HepG2 (cell line): ENCODE results near the gene APOM. TPM values are rescaled to one million over a fixed set of nuclear protein-coding genes. Genes with fewer than 3 reads are reported as not detected.

Experiments
- BCL6 ChIP-seq: IDR thresholded peaks from 2 replicates; pipeline ENCODE4 v1.6.1; 2016; ENCODE audit warnings: missing genetic modification reagents, missing compliant biosample characterization
- DR1 ChIP-seq: sonication (generic); formaldehyde crosslinking; IDR thresholded peaks from 2 replicates; pipeline ENCODE4 v1.8.0; 2021; ENCODE audit warnings: mild to moderate bottlenecking, missing genetic modification reagents, inconsistent platforms
- EHMT2 ChIP-seq: fragments of 200-600 bp; sonication (generic); IDR thresholded peaks from 2 replicates; pipeline ENCODE4 v1.7.0; 2017; ENCODE audit warnings: antibody characterized with exemption, low read depth, low read length, borderline replicate concordance
- FOXC1 ChIP-seq: sonication (generic); formaldehyde crosslinking; IDR thresholded peaks from 2 replicates; pipeline ENCODE4 v1.8.0; 2022; ENCODE audit warnings: mild to moderate bottlenecking, missing genetic modification reagents, borderline replicate concordance
- MIER2 ChIP-seq: IDR thresholded peaks from 2 replicates; pipeline ENCODE4 v1.6.1; 2016; ENCODE audit warnings: missing biosample characterization, missing genetic modification reagents
- MTF2 ChIP-seq: sonication (generic); formaldehyde crosslinking; IDR thresholded peaks from 2 replicates; pipeline ENCODE4 v1.5.0; 2020; ENCODE audit warnings: missing genetic modification reagents, borderline replicate concordance
- NCOA1 ChIP-seq: sonication (generic); formaldehyde crosslinking; IDR thresholded peaks from 2 replicates; pipeline ENCODE4 v1.9.0; 2021; ENCODE audit warnings: missing genetic modification reagents
- NFIC ChIP-seq: IDR thresholded peaks from 2 replicates; pipeline ENCODE4 v1.6.1; 2012; ENCODE audit warnings: mild to moderate bottlenecking, low read length, inconsistent platforms
- REL ChIP-seq: sonication (generic); formaldehyde crosslinking; conservative IDR thresholded peaks from 2 replicates; pipeline ENCODE4 v1.8.0; 2022; ENCODE audit warnings: mild to moderate bottlenecking, missing genetic modification reagents, moderate library complexity
- RXRA ChIP-seq: sonication (generic); formaldehyde crosslinking; IDR thresholded peaks from 2 replicates; pipeline ENCODE4 v1.5.1; 2020; ENCODE audit warnings: missing genetic modification reagents
- ZBTB10 ChIP-seq: sonication (generic); formaldehyde crosslinking; IDR thresholded peaks from 2 replicates; pipeline ENCODE4 v1.4.0; 2020; ENCODE audit warnings: missing genetic modification reagents, borderline replicate concordance
- ZBTB20 ChIP-seq: sonication (generic); formaldehyde crosslinking; IDR thresholded peaks from 2 replicates; pipeline ENCODE4 v1.8.1; 2023; ENCODE audit warnings: missing genetic modification reagents, low read depth, mild to moderate bottlenecking, borderline replicate concordance
- ZFX ChIP-seq: sonication (generic); formaldehyde crosslinking; IDR thresholded peaks from 2 replicates; pipeline ENCODE4 v1.4.0; 2020; ENCODE audit warnings: mild to moderate bottlenecking, low read depth, missing genetic modification reagents, moderate library complexity
- ZHX1 ChIP-seq: sonication (generic); formaldehyde crosslinking; IDR thresholded peaks from 2 replicates; pipeline ENCODE4 v1.8.1; 2022; ENCODE audit warnings: low read depth, mild to moderate bottlenecking, missing genetic modification reagents
- ZMYM2 ChIP-seq: sonication (generic); formaldehyde crosslinking; IDR thresholded peaks from 2 replicates; pipeline ENCODE4 v1.8.0; 2022; ENCODE audit warnings: mild to moderate bottlenecking, missing genetic modification reagents
- ZNF234 ChIP-seq: sonication (generic); formaldehyde crosslinking; conservative IDR thresholded peaks from 2 replicates; pipeline ENCODE4 v1.5.1; 2020; ENCODE audit warnings: mild to moderate bottlenecking, missing genetic modification reagents
- ZNF569 ChIP-seq: sonication (generic); formaldehyde crosslinking; IDR thresholded peaks from 2 replicates; pipeline ENCODE4 v1.5.0; 2020; ENCODE audit warnings: mild to moderate bottlenecking, missing genetic modification reagents, moderate library complexity, borderline replicate concordance
- ZNF605 ChIP-seq: sonication (generic); formaldehyde crosslinking; IDR thresholded peaks from 2 replicates; pipeline ENCODE4 v1.8.0; 2022; ENCODE audit warnings: mild to moderate bottlenecking, missing genetic modification reagents
- polyA plus RNA-seq, 8 experiments: library from polyadenylated mRNA; depleted of rRNA in 3 of 8; stranded (reverse) in 7 of 8; unstranded in 1 of 8; fragments of >200 nt; fragmentation: Illumina TruSeq in 4 of 8; extraction: Trizol in 4 of 8; gene quantifications; 2 replicates each; pipeline versions ENCODE4 v1.2.1 to v1.2.3, GENCODE V29; 2011 to 2016; ENCODE audit warnings: low read depth in 4 of 8, missing spikeins in 1 of 8, mixed read lengths in 1 of 8; ENCODE audit not compliant: insufficient read depth in 1 of 8
- total RNA-seq, 5 experiments: library from RNA; depleted of rRNA; stranded (reverse); fragments of >200 nt; fragmentation: Illumina TruSeq; extraction: Trizol; gene quantifications; 2 replicates each; pipeline ENCODE4 v1.2.3, GENCODE V29; 2016; ENCODE audit warnings: low read depth in 1 of 5
- TF ChIP-seq, protein P1 (sequence below): sonication (generic); formaldehyde crosslinking; conservative IDR thresholded peaks from 2 replicates; pipeline ENCODE4 v1.4.0; 2020; ENCODE audit warnings: mild to moderate bottlenecking, missing genetic modification reagents, moderate library complexity
- TF ChIP-seq, protein P2 (sequence below): IDR thresholded peaks from 2 replicates; pipeline ENCODE4 v1.6.1; 2012; ENCODE audit warnings: inconsistent platforms

Gene APOM
- total and polyA plus RNA-seq, 2 of the 13 experiments (the other 11 are each of a cell fraction or from before 2014, with no cell fraction given) = 98.2 to 1,140 TPM

DNA sequence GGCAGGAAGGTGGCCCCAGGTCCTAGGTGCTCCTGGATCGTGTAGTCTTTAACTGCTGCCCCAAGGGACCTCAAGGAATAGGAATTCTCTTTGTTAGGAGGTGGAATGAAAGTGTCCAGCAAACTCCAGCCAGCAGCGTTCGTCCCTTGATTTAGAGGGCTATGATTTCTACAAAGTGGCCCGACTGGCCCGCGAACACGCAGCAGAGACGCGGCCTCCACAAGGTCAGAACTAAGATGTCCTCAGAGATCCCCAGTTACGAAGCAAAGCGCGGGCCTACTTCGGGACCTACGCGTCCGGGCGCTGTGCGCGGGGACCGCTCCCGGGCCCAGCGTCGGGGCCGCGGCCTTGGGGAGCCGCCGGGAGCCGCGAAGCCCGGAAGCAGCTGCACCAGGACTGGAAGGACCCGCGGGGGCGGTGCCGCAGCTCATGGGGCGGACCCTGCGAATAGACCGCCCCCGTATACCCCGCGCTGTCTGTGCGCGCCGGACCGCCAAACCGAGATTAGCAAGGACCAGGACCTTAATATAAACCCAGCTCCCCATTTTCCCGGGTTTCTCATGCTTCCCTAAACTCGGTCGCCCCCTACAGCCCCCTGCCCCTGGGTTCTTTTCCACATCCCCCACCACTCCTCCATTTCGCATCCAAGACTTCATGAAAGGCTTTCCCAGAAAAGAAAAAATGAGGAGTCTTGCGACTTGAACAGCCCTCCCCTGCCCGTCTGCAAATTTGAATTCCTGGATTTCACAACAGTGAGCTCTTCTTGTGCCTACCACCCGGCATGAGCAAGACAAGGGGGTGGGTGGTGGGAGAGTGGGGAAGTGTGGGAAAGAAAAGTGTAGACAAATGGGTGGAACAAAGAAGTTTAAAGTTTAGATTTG lies 4.9 kb downstream of the APOM start, which contains the start of gene C6orf47 (continued):
- TF ChIP-seq, protein P1, sequence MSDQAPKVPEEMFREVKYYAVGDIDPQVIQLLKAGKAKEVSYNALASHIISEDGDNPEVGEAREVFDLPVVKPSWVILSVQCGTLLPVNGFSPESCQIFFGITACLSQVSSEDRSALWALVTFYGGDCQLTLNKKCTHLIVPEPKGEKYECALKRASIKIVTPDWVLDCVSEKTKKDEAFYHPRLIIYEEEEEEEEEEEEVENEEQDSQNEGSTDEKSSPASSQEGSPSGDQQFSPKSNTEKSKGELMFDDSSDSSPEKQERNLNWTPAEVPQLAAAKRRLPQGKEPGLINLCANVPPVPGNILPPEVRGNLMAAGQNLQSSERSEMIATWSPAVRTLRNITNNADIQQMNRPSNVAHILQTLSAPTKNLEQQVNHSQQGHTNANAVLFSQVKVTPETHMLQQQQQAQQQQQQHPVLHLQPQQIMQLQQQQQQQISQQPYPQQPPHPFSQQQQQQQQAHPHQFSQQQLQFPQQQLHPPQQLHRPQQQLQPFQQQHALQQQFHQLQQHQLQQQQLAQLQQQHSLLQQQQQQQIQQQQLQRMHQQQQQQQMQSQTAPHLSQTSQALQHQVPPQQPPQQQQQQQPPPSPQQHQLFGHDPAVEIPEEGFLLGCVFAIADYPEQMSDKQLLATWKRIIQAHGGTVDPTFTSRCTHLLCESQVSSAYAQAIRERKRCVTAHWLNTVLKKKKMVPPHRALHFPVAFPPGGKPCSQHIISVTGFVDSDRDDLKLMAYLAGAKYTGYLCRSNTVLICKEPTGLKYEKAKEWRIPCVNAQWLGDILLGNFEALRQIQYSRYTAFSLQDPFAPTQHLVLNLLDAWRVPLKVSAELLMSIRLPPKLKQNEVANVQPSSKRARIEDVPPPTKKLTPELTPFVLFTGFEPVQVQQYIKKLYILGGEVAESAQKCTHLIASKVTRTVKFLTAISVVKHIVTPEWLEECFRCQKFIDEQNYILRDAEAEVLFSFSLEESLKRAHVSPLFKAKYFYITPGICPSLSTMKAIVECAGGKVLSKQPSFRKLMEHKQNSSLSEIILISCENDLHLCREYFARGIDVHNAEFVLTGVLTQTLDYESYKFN (CRISPR knock-in tag) = peak; percentile 57; the same call in 1 of the 2 replicates
- no peak for TF ChIP-seq ZHX1
- peak; percentile 70; the same call in 1 of the 2 replicates for TF ChIP-seq ZBTB20
- TF ChIP-seq ZMYM2 (CRISPR knock-in tag) = no peak
- no peak for TF ChIP-seq NFIC
- TF ChIP-seq FOXC1 (CRISPR knock-in tag) = peak; percentile 91
- peak; percentile 57; the same call in 1 of the 2 replicates for TF ChIP-seq RXRA
- TF ChIP-seq MTF2 (CRISPR knock-in tag) = no peak
- no peak; the same call in 1 of the 2 replicates for TF ChIP-seq BCL6 (CRISPR knock-in tag)
- no peak for TF ChIP-seq EHMT2
- peak; percentile 36 for TF ChIP-seq MIER2 (CRISPR knock-in tag)
- TF ChIP-seq, protein P2, sequence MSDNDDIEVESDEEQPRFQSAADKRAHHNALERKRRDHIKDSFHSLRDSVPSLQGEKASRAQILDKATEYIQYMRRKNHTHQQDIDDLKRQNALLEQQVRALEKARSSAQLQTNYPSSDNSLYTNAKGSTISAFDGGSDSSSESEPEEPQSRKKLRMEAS = no peak
- no peak for TF ChIP-seq NCOA1
- peak; percentile 50; the same call in 1 of the 2 replicates for TF ChIP-seq DR1 (CRISPR knock-in tag)
- TF ChIP-seq ZNF569 (CRISPR knock-in tag) = no peak
- TF ChIP-seq REL = no peak
- 0 out of 2 replicates have a peak, but pooled peaks have one; percentile 21 for TF ChIP-seq ZNF605
- peak; percentile 95 for TF ChIP-seq ZFX (CRISPR knock-in tag)
- peak; percentile 92 for TF ChIP-seq ZBTB10 (CRISPR knock-in tag)
- peak; percentile 74; the same call in 1 of the 2 replicates for TF ChIP-seq ZNF234
